Measurements from ENCODE around the gene SLC6A4.

The SLC6A4 gene

GRCh38 chr17:30235386-30236296 is at the start of gene SLC6A4:
TSS of gene SLC6A4 (minus strand) at chr17:30235697. CDS start at chr17:30221958, 13,739 bp downstream.
- DNase-seq: no peak

- no peak for DNase-seq
Observed at GRCh38 chr17:30279156-30279555, 43.7 kb upstream of the SLC6A4 start.

GRCh38 chr17:30278032-30278431 is 42.5 kb upstream of the SLC6A4 start:
- DNase-seq: no peak

DNA sequence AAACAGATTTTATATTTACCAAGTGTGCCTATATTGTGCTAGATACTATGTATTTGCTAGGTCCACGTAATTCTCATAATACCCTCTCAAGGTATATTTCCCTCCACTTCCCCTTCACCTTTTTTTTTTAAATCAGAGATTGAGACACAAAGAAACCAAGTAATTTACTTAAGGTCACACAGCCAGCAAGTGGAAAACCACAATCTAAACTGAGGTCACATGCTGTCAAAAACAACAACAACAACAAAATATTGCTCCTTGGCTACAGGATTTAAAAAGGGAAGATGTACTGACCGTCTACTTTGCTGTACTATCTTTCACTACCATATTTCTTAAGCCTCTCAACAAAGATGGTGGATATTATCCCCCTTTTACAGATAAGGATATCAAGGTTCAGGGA is 40.4 kb upstream of the SLC6A4 start:
- DNase-seq: no peak

DNA sequence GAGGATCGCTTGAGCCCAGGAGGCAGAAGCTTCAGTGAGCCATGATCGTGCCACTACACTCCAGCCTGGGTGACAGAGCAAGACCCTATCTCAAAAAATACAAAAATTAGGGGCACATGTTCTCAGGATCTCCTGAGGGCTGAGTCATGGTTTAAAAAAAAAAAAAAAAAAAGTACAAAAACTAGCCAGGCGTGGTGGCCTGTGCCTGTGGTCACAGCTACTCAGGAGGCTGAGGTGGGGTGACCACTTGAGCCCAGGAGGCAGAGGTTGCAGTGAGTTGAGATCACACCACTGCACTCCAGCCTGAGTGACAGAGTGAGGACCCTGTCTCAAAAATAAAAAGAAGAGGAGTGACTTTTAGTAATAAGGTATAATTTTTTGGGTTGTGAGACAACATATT is 39.4 kb upstream of the SLC6A4 start:
- DNase-seq: no peak

DNA sequence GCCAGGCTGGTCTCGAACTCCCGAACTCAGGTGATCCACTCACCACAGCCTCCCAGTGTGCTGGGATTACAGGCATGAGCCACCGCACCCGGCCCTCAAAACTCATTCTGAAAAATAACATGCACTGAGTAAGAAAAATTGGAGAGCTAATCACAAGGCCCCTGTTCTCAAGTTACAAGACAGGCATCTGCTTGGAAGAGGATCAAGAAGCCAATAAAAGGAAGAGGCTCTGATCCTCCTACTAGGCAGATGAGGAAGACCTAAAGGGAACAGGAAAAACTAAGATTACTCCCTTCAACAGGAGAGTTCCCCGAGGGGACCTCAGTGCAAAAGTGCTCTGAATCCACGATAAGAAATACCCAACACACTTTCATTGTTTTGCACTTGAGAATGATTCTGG is 37.9 kb upstream of the SLC6A4 start:
- no peak for DNase-seq

DNA sequence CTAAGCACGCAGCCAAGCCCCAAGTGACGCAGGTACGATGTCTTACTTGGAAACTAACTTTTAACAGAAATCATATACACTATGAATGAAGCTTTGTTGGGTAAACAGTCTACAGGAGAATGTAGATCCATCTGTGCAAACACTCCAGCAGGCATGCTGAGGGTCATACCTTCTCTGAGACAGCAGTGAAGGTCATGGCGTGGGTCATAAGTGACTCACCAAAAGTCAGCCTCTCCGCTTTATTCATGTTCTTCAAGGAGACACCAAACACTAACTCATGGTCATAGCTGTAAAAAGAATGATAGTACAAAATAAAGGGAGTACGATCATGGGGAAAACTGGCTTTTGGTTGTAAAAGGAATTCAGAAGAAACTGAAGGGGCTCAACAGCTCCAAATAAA is 35.6 kb upstream of the SLC6A4 start:
- DNase-seq: no peak

GRCh38 chr17:30267625-30268024 is 32.1 kb upstream of the SLC6A4 start:
- no peak for DNase-seq

- no peak for DNase-seq
Observed at GRCh38 chr17:30263552-30264333, 28.2 kb upstream of the SLC6A4 start.

DNA sequence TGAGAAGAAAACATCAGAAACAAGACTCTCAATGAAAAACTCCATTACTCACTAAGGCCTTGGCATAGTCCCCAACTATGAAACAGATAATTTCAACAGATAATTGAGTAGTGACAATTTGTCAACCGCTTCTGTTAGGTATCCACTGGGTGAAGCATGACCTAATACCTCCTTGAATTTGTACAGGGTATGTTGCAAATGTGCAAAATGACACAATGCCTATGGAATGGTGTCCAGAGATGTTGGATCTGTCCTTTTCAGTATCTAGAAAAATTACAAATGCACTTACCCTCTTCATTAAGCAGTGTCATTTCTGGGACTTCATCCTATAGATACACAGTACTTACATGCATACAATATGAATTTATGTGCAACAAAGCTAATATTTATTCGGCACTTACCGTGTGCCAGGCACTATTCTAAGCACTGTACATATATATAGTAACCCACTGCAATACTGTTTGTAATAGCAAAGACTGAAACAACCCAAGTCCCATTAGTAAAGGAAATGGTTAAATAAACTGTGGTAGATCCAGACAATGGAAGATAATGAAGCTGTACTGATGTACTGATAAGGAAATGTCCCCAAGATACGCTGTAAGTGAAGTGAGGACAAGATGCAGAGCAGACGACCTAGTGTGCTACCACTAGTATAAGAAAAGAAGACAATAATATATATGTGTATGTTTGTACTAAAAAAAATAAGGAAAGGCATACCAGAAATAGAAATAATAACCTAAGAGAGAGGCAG is 21.4 kb upstream of the SLC6A4 start:
- no peak for DNase-seq

- DNase-seq: no peak
Observed at GRCh38 chr17:30254150-30254549, 18.7 kb upstream of the SLC6A4 start.

DNA sequence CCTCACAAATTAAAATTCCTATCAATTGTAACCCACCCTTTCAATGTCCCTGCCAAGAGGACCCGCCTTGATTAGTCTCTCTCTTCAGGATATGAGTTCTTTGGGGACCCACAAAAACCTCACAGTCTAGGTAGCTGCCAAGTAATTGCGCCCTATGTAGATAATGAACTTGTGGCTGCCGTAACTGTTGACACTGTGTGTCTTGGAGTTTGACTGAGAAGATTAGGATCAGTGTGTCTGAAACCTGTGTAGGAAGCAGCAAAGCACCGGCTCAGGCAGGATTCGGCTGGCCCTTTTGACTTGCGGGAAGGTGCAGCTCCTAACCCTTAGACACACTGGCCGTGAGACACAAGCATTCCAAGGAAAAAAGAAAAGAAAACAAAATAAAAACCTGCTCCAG is 17.8 kb upstream of the SLC6A4 start:
- DNase-seq: no peak

DNA sequence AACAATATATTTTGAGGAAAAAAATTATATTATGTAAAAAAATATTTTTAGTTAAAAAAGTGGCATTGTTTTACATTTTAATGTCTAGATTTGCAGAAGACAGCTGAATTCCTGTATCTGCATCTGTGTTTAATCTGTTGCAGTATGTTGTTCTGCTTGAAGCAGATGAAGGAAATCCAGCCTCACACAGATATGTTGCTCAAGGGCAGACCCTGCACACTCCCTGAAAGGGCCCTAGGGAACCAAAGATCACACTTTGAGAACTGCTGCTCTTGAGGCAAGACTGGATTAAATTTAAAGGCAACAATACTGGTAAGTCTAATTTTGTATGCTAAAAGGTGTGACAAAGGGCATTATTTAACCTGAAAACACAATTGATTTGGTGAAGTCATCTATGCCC is 16.4 kb upstream of the SLC6A4 start:
- DNase-seq: no peak

DNA sequence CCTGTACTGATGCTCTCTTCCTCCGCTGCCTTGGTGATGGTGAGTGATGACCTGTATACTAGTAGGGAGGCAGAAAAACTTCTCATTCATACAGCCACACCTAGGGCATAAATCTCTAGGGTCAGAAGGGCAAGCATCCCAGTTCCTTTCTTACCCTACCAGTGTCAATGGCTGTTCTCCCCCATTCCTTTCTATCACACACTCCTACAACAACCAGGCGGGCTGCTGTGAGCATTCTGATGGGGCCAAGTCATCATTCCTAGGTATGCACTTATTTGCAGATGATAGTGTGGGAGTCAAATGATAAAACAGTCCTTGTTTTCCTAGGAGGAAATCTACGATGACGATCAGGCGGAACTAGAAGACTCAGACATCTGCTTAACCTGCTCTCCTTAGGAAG is 14.0 kb upstream of the SLC6A4 start:
- DNase-seq: no peak

- no peak for DNase-seq
Observed at GRCh38 chr17:30248786-30249185, 13.3 kb upstream of the SLC6A4 start.

GRCh38 chr17:30246460-30246859 is 11.0 kb upstream of the SLC6A4 start:
- DNase-seq: no peak

GRCh38 chr17:30244853-30245385 is 9.4 kb upstream of the SLC6A4 start:
- no peak for DNase-seq

- DNase-seq: no peak
Observed at GRCh38 chr17:30243568-30243967, 8.1 kb upstream of the SLC6A4 start.

DNA sequence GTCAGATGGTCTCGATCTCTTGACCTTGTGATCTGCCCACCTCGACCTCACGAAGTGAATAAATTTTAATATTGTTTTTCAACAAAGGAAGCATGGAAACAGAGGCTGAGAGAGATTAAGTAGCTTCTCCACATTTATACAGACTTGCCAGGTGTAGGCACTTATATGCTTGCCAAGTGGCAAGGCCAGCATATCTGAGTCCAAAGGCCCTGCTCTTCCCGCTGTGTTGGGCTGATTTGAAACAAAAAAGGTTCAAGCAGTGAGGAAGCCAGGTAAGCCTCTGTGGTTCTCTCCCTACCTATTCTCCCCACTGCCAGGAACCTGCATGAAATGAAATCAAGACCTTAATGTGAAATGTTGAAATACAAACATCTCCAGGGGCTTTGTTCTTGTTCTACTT is 7.5 kb upstream of the SLC6A4 start:
- no peak for DNase-seq

- DNase-seq: no peak
Observed at GRCh38 chr17:30241051-30241450, 5.6 kb upstream of the SLC6A4 start.

GRCh38 chr17:30240177-30240576 is 4.7 kb upstream of the SLC6A4 start:
- no peak for DNase-seq

- no peak for DNase-seq
Observed at GRCh38 chr17:30239089-30239462, 3.6 kb upstream of the SLC6A4 start.

Data from CD4-positive, alpha-beta T cell treated with Interleukin-4 for 4 hours (primary cell).